Retina (tissue), 1 donor: ENCODE measurements around the gene EIF3J.
"Not testable (repeated sequence)": the region's sequence is repeated elsewhere in the genome, so short reads cannot be mapped to it uniquely, and the experiment has no call there.

Source experiments
- DNase-seq: peaks from one replicate; pipeline ENCODE4 v3.0.0-alpha.2; 2016

EIF3J gene

GRCh38 chr15:44536962-44537734 is at the start of gene EIF3J:
EIF3J (plus strand) TSS chr15:44537147; CDS start chr15:44537195, 48 bp downstream.
- DNase-seq, result peak; percentile 95

DNA sequence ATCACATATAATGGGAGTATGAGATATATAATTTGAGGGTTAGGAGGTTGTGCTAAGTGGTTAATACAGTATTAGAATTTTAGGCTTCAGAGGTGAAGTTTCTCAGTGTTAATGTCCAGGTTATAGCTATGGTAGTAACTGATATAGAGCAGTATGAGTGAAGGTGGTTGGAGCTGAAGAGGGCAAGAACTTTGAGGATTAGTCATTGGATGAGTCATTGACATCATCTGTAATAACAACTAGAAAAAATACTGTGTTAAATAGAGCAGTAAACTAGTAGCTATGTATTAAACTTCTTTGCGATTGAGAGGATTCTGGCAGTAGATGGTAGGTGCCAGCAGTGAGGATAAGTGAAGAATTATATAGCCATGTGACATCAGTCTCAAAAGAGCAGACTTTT is 47.5 kb upstream of the EIF3J start:
- no peak for DNase-seq

DNA sequence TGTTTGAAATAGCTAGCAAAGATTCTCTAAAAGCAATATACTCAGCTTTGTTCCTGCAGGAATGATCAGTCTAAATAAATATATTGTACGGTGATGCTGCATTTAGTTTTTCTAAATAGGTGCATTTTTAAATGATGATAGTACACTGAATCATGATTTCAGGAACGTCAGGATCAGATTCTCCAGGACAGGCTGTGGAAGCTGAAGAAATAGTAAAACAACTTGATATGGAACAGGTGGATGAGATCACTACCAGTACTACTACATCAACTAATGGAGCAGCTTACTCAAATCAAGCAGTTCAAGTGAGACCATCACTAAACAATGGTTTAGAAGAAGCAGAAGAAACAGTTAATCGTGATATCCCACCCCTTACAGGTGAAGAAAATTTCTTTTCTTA is 46.3 kb upstream of the EIF3J start:
- DNase-seq, result no peak

GRCh38 chr15:44492040-44492439 is 44.9 kb upstream of the EIF3J start:
- no peak for DNase-seq

GRCh38 chr15:44492672-44493071 is 44.3 kb upstream of the EIF3J start:
- DNase-seq, result no peak

GRCh38 chr15:44495562-44495961 is 41.4 kb upstream of the EIF3J start:
- no peak for DNase-seq

DNA sequence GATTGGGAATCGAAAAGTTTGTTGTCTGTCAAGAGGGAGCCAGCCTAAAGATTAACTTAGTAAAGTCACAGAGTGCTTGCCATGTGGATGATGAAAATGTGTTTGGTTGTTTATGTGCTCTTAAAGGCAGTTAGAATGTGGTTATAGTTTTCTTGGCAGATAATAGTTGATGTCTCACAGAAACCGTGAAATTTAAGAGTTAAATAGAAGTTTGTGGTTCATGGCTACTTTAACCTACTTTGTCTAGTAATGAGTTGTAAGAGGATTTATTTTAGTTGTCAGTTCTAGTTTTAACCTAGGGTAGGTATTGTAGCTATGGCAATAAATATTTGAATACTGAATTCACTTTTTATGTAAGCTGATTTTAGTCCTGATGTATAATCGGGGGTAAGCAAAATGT is 36.4 kb upstream of the EIF3J start:
- DNase-seq, result no peak

DNA sequence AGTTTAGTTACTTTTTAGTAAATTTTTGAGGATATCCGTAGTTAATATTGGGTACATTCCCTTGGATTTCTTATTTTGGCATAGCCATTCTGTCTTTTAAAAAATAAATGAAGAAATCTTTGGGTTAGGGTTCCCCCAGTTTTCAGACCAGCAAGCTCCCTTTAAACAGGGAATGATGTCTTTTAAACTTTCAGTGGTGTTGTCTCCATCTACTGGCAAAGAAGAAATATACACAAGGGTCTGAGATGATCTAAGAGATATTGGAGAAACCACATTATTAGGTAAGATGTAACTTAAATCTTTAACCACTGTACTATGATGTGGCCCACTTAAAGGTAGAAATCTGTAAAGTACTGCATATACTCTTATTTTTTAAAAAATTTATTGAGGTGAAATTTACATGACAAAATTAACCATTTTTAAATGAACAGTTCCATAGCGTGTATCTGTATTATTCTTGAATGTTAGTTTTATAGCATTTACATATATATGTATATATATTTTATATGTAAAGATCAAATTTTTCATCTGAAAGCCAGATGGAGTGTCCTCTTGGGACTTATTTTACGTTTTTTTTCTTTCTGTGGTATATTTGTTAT is 35.1 kb upstream of the EIF3J start:
- DNase-seq, result peak; percentile 5

GRCh38 chr15:44516436-44516835 is 20.5 kb upstream of the EIF3J start:
- DNase-seq, result no peak

DNA sequence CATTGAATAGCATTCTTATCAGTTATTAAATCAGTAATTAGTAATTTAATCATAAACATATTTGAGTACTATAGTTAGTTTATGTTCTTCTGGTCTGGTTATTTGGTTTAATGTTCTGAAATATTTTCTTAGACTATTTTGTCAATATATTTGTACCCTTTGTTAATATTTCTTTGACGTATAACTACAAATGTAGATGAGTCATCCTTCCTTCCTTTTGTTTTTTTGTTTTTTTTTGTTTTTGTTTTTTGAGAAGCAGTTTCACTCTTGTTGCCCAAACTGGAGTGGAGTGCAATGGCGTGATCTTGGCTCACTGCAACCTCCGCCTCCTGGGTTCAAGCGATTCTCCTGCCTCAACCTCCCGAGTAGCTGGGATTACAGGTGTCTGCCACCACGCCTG is 17.4 kb upstream of the EIF3J start:
- no peak for DNase-seq

- no peak for DNase-seq
Measured at GRCh38 chr15:44525018-44525417, 11.9 kb upstream of the EIF3J start.

DNA sequence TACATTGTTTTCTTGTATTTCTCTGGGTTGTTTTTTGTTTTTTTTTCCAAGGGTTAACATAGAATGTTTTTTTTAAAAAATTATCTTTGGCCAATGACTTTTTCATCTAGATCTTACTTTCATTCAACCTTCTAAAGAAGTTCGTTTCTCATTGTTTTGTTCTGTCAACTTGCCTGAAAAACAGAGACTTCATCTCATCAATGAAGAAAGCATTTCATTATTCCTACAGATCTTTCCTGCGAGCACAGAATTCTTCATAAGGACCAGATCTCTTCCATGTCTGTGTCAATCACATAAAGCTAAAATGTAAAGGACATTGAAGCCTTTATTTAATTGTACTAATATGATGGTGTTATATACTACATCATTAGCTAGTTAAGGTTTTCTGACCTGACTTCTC is 9.7 kb upstream of the EIF3J start:
- no peak for DNase-seq

DNA sequence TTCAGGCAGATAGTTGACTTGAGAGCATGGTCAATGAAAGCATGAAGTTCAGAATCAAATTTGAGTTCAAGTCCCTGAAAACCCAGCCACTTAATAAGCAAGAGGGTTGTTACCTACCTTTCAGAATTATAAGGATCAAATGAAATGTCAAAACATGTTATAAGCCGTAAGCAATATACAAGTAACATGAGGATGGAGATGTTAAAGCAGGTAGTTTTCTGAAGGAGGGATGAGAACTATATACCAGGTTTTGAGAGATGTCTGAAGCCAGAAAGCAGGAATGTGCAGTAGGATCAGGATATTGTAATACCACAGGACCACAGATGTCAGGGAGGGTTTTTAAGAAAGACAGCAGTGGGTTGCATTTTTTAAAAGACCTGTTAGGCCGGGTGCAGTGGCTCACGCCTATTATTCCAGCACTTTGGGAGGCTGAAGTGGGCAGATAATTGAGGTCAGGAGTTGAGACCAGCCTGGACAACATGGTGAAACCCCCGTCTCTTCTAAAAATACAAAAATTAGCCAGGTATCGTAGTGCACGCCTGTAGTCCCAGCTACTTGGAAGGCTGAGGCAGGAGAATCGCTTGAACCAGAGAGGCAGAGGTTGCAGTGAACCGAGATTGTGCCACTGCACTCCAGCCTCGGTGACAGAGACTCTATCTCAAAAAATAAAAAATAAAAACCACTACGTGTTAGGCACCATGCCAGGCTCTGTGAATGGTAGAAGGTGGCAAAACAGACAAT is 6.9 kb upstream of the EIF3J start:
- DNase-seq, result no peak

DNA sequence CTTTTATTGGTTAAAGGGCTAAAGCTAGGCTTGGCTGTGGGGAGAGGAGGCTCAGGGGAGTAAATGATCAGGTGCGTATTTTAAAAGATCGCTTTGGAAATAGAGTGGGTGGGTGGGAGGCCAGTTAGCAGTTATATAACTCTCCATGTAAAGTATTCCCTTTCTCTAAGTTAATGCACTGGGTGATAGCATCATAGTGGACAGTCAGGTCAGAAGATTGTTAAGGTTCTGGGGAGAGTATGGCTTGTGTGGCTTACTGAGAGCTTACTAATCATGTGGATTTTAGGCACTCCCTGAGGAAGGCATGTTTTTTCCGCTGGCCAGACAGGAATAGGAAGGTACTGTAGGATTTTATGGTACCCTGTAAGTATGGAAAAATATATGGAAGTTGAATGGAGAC is 6.3 kb upstream of the EIF3J start:
- DNase-seq, result no peak

GRCh38 chr15:44532275-44532674 is 4.7 kb upstream of the EIF3J start:
- not testable (repeated sequence) for DNase-seq

DNA sequence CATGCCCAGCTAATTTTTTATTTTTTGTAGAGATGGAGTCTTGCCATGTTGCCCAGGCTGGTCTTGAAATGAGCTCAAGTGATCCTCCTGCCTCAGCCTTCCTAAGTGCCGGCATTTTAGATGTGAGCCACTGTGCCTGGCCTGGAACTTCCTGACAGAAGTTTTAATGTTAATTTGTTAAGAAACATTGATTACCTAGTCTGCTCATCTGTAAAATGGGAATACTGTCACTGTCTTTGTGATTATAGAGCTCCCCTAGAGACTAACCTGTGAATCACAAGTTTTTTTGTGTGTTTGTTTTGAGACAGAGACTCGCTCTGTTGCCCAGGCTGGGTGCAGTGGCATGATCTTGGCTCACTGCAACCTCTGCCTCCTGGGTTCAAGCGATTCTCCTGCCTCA is 4.3 kb upstream of the EIF3J start:
- no peak for DNase-seq

DNA sequence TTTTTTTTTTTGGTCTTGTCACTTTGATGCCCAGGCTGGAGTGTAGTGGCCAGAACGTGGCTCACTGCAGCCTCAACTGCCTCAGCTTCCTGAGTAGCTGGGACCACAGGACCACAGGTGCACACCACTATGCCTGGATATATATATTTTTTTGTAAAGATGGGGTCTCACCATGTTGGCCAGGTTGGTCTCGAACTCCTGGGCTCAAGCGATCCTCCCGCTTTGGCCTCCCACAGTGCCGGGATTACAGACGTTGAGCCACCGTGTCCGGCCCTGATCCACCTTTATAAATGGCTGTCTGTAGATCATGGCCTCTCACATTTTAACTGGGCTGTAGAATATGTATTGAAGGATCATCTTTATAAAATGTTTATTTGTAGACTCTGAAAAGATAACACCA is 1.9 kb upstream of the EIF3J start:
- DNase-seq, result no peak

DNA sequence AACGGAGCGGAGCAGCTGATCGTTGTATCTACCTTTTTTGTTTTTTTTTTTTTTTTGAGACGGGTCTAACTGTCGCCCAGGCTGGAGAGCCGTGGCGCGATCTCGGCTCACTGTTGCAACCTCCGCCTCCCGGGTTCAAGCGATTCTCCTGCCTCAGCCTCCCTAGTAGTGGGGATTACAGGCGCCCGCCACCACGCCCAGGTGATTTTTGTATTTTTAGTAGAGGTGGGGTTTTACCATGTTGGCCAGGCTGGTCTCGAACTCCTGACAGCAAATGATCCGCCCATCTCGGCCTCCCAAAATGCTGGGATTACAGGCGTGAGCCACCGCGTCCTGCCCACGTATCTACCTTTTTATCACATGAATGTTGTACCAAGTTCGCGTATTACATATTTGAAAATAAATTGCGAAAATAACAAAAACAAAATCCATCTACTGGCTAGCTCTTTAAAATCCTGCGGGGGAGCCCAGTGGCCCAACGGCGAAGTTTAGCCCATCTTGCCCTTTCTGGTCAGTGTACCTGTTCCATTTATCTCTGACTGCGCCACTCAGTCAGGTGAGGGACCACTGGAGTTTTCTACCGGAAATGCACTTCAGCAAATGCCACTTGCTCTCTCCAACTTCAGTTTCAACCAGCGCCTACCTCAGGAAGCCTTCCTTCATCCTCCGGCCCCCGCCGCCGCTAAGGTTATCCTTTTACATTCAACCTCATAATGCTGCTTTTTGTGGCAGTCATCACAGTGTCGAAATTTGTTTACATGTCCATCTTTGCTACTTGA is 1.2 kb upstream of the EIF3J start:
- DNase-seq, result no peak

DNA sequence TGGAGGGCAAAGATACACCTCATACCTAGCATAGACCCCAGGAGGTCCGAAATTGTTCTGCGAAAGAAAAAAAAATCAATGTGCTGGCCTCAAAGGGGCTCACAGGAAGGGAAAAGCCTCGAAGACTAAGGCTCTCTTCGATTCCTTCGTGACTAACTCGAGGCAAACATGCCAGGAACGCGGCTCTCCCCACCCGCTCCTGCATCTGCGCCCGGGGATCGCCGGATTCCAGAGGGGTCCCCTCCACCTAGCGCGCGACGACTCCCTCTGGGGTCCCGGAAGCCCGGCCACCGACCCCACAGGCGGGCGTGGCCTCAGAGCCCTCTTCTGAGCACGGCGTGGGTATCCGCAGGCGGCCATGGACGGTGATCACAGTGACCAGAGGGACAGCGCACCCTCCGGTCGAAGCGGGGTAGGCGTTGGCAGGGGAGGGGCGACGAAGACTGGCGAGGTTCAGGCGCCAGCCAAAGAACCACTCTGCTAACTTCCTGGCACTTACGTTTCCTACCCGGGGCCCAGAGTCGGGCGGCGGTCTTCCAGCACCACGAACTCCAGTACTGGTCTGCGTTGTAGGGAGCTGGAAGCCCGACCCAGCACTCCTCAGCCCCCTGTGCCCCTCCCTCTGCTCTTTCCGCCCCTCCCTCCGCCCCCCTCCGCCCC is 515 bp upstream of the EIF3J start:
- DNase-seq, result peak; percentile 97

DNA sequence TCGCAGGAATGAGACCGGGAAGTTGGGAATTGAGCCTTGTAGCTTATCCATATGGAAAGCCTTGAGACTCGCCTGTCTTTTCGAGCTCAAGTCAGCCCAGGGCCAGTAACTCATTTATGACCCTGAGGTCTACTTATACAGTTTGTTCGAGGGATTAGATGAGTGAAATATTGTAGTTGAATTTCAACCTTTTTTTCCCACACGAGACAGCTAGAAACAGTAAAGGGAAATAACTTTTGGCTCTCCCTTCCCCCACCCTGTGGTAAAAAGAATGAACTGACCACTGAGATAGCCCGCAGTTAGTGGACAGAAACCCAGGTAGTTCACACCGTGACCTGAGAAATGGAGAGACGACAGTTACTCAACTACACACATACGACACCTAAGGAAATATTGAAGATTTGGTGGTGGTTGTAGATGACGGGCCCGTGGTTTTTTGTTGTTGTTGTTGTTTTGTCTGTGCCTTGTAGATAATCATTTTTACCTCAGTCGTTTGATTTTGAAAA is 841 bp downstream of the EIF3J start:
- DNase-seq, result no peak

DNA sequence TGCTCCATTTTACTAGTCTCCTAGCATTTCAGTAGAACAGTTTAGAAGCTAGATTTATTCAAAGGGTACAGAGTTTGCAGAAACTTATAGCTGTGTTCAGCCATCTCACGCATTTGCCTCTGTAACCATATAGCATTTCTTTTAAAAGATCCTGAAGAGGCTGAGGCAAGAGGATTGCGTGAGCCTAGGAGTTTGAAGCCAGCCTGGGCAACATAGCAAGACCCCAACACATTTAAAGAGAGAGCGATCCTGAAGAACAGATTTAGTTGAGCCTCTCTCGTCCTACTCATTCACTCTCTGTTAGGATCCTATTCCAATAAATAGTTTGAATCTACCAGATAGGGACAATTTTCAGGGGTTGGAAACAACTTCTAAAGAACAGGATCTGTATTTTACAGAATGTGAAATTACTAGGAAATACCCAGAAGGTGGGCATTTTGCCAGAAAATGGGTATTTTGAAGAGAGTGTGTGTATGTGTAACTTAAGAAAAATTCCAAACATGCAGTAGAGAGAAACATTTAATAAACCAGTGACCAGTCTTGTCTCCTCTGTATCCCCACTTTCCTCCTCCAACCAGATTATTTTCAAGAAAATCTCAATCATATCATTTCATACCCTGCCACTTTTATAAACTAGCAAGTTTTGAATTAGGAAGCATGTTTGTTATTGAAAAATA is 4.5 kb downstream of the EIF3J start:
- DNase-seq, result no peak

DNA sequence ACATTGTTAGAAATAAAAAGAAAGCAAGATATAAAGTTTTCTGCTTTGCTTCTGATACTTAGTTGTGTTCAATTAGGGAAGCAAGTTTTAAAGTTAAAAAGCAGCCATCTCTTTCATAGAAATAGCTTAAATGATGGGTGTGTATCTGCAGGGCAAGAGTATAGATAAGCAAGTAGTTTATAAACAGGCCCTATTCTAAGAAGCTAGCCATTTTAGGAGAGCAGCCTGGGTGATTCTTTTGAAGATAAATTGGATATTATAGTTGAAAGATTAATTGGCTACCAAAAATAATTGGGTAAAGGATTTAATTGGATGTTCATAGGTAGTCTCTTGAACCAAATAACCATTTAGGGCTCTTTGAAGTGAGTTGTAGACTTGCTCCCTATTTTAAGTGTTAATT is 5.6 kb downstream of the EIF3J start:
- no peak for DNase-seq
